Activated gamma-delta T cell (primary cell): Measurements from ENCODE around the gene FERMT2.

Experiments used
- DNase-seq: peaks from one replicate; lab custom pipeline; 2025; lab: John Stamatoyannopoulos, UW

FERMT2 gene

GRCh38 chr14:52862632-52863333 lies 88.1 kb downstream of the FERMT2 start:
- DNase-seq, result no peak

GRCh38 chr14:52861403-52861802 lies 89.4 kb downstream of the FERMT2 start:
- no peak for DNase-seq

GRCh38 chr14:52860910-52861309 lies 89.9 kb downstream of the FERMT2 start:
- no peak for DNase-seq

GRCh38 chr14:52860209-52860608 lies 90.6 kb downstream of the FERMT2 start:
- DNase-seq, result no peak

GRCh38 chr14:52856139-52856538 lies 94.7 kb downstream of the FERMT2 start:
- DNase-seq, result no peak

- DNase-seq, result no peak
These were observed 97.4 kb downstream of the FERMT2 start for GRCh38 chr14:52853522-52853854.

GRCh38 chr14:52852810-52853521 lies 97.9 kb downstream of the FERMT2 start:
- no peak for DNase-seq

- no peak for DNase-seq
These were observed 100.4 kb downstream of the FERMT2 start for GRCh38 chr14:52850451-52850909.

GRCh38 chr14:52848626-52849025 lies 102.2 kb downstream of the FERMT2 start:
- DNase-seq, result no peak

- no peak for DNase-seq
These were observed 104.3 kb downstream of the FERMT2 start for GRCh38 chr14:52846591-52846990.

- no peak for DNase-seq
These were observed 105.8 kb downstream of the FERMT2 start for GRCh38 chr14:52845081-52845480.

GRCh38 chr14:52844262-52845060 lies 106.4 kb downstream of the FERMT2 start:
- no peak for DNase-seq

- DNase-seq, result no peak
These were observed 110.0 kb downstream of the FERMT2 start for GRCh38 chr14:52840877-52841276.

- no peak for DNase-seq
These were observed 113.4 kb downstream of the FERMT2 start for GRCh38 chr14:52837451-52837850.

GRCh38 chr14:52836063-52836462 lies 114.8 kb downstream of the FERMT2 start:
- no peak for DNase-seq

- no peak for DNase-seq
These were observed 115.5 kb downstream of the FERMT2 start for GRCh38 chr14:52835122-52835903.

- no peak for DNase-seq
These were observed 116.4 kb downstream of the FERMT2 start for GRCh38 chr14:52834440-52834842.

GRCh38 chr14:52833891-52834290 lies 117.0 kb downstream of the FERMT2 start:
- no peak for DNase-seq

- DNase-seq, result no peak
These were observed 121.2 kb downstream of the FERMT2 start for GRCh38 chr14:52829527-52830185.

GRCh38 chr14:52827426-52827825 lies 123.4 kb downstream of the FERMT2 start:
- DNase-seq, result no peak

GRCh38 chr14:52825085-52825484 lies 125.8 kb downstream of the FERMT2 start:
- DNase-seq, result no peak
